A673 (cell line): ENCODE results near the gene TARP.

Experiments used
- CTCF ChIP-seq: fragments of 300-800, 200-600 bp; sonication (generic); conservative IDR thresholded peaks from 2 replicates; pipeline ENCODE4 v1.5.1; 2017; ENCODE audit warnings: low read depth, mild to moderate bottlenecking, antibody characterized with exemption, low read length, moderate library complexity, mixed read lengths
- EZH2 ChIP-seq: fragments of 200-600 bp; sonication (generic); IDR thresholded peaks from 2 replicates; pipeline ENCODE4 v1.6.1; 2017; ENCODE audit warnings: borderline replicate concordance, low read depth, mild to moderate bottlenecking, mixed read lengths, antibody characterized with exemption, low read length; ENCODE audit not compliant: poor library complexity, severe bottlenecking

- no peak for TF ChIP-seq CTCF
- no peak for TF ChIP-seq EZH2
Observed at GRCh38 chr7:38232502-38233366, 40.7 kb downstream of the TARP start.
